ENCODE results near the gene NGB. TPM values are rescaled to one million over a fixed set of nuclear protein-coding genes. Genes with fewer than 3 reads are reported as not detected.

The NGB gene
- total and polyA plus RNA-seq, 9 of the 15 experiments (the other 6 are each of a cell fraction or from before 2014, with no cell fraction given): not detected

- no peaks in the 10 kb centered on the region for H4K20me1 ChIP-seq (replicated peaks; ENCODE audit: control insufficient read depth, insufficient read depth, low read length)
- DNase-seq (ENCODE audit: extremely low read depth in 1 of 4, low spot score in 3 of 4): no peak
- no peaks in the 10 kb centered on the region for H3K9me3 ChIP-seq (replicated peaks; ENCODE audit: control insufficient read depth, insufficient read depth, low read depth, low read length)
- H3K79me2 ChIP-seq (ENCODE audit: control insufficient read depth, insufficient read depth, low read length): no peaks in the 10 kb centered on the region
- no peak overlapping the region for H3K4me2 ChIP-seq (ENCODE audit: insufficient read depth, low read length)
- no peak overlapping the region for H2AFZ ChIP-seq (ENCODE audit: low read depth, low read length)
- no peak for ATAC-seq
- no peaks in the 10 kb centered on the region; a peak in 1 of 5 replicates for H3K4me1 ChIP-seq (replicated peaks in 1 of 2; ENCODE audit: control insufficient read depth in 2 of 2, insufficient read depth in 2 of 2, low read length in 2 of 2)
- CTCF ChIA-PET (ENCODE audit: low intra/inter-chr PET ratio): no interaction called here
- FAIRE-seq: no peak
- no peak overlapping the region for H3K4me3 ChIP-seq
- H3K27ac ChIP-seq (ENCODE audit: extremely low read depth, low read depth, low read length): no peak overlapping the region
- H3K9me1 ChIP-seq (ENCODE audit: control insufficient read depth, insufficient read depth, low read length): no peaks in the 10 kb centered on the region
- intact Hi-C loops (cut with micrococcal nuclease) (no loop called here), in situ Hi-C loops (cut with MboI) (no loop called here)
- H3K27me3 ChIP-seq (ENCODE audit: control insufficient read depth in 2 of 2, insufficient read depth in 2 of 2, low read length in 2 of 2): no peaks in the 10 kb centered on the region
- peaks cover 35% of the 10 kb centered on the region; the same call in 2 of the 3 replicates for H3K36me3 ChIP-seq (ENCODE audit: control insufficient read depth, insufficient read depth, low read length)
- POLR2A ChIA-PET: no interaction called here
- H3K9ac ChIP-seq (ENCODE audit: insufficient read depth in 1 of 2, low read depth in 2 of 2, low read length in 2 of 2): no peak overlapping the region
- BruUV-seq (replicated peaks): no TSS peak
- WGBS (ENCODE audit: insufficient coverage, low coverage, missing lambda C conversion rate): 71% methylated on average over 6 of the region's 6 CpGs
- TF ChIP-seq SIN3A (IDR thresholded peaks at IDR 0.05; ENCODE audit: borderline replicate concordance in 2 of 2, control insufficient read depth in 1 of 2, low read depth in 2 of 2, low read length in 2 of 2) (no peak), THRA (IDR thresholded peaks at IDR 0.05) (no peak), USF2 (CRISPR knock-in tag; IDR thresholded peaks at IDR 0.05) (no peak), FOXA1 (IDR thresholded peaks at IDR 0.05; ENCODE audit: borderline replicate concordance) (no peak), MXD1 (CRISPR knock-in tag; IDR thresholded peaks at IDR 0.05; ENCODE audit: borderline replicate concordance, poor library complexity, severe bottlenecking) (no peak), NFRKB (IDR thresholded peaks at IDR 0.05; ENCODE audit: low read depth) (no peak), MYNN (IDR thresholded peaks at IDR 0.05) (no peak), MYNN (CRISPR knock-in tag; IDR thresholded peaks at IDR 0.05) (no peak), SMAD3 (CRISPR knock-in tag; conservative IDR thresholded peaks at IDR 0.05) (no peak), ZNF592 (IDR thresholded peaks at IDR 0.05) (no peak), ETV6 (IDR thresholded peaks at IDR 0.05; ENCODE audit: borderline replicate concordance in 1 of 2, low read depth in 2 of 2, low read length in 1 of 2) (no peak), ETV6 (CRISPR knock-in tag; IDR thresholded peaks at IDR 0.05; ENCODE audit: borderline replicate concordance) (no peak), ZNF3 (CRISPR knock-in tag; IDR thresholded peaks at IDR 0.05) (no peak), ARID2 (IDR thresholded peaks at IDR 0.05) (no peak), THRB (CRISPR knock-in tag; conservative IDR thresholded peaks at IDR 0.05) (no peak)
Observed at GRCh38 chr14:77281852-77282410, 10.9 kb upstream of the NGB start.
